Uterus (tissue), 2 donors: ENCODE data around the gene SND1.

Source experiments
- POLR2A ChIP-seq, 2 donors: fragments of 450-650 bp; IDR thresholded peaks; one replicate each; pipeline ENCODE4 v1.6.1; 2016; ENCODE audit warnings: antibody characterized with exemption in 2 of 2, mild to moderate bottlenecking in 1 of 2, moderate library complexity in 1 of 2
- TF ChIP-seq, protein P1 (sequence below), 4 experiments: fragments of 200-600 bp in 2 of 4; fragments of 450-650 bp in 2 of 4; sonication (generic) in 2 of 4; IDR thresholded peaks; one replicate each; pipeline ENCODE4 v1.5.1; 2016 to 2019; ENCODE audit warnings: antibody characterized with exemption in 4 of 4, mild to moderate bottlenecking in 2 of 4, moderate library complexity in 1 of 4

DNA sequence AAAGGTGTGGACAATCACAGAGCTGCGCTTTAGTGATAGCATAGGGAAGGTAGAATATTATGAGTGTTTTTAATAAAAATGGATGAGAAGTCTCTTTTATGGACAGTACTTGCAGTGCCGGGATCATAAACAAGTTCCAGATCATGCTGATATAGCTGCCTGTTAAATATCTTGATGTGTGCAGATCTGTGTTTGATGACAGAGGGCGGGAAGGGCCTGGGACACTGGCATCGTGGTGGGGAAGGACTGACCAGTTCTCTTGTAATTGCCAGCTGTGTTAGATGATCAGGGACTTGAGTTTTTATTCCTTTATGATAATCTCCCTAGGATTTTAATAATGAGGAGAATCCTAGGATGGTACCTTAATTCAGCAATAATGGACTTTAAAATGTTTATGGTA lies 14.6 kb downstream of the SND1 start:
- no peak for TF ChIP-seq POLR2A (IDR thresholded peaks at IDR 0.05)
- TF ChIP-seq, protein P1, sequence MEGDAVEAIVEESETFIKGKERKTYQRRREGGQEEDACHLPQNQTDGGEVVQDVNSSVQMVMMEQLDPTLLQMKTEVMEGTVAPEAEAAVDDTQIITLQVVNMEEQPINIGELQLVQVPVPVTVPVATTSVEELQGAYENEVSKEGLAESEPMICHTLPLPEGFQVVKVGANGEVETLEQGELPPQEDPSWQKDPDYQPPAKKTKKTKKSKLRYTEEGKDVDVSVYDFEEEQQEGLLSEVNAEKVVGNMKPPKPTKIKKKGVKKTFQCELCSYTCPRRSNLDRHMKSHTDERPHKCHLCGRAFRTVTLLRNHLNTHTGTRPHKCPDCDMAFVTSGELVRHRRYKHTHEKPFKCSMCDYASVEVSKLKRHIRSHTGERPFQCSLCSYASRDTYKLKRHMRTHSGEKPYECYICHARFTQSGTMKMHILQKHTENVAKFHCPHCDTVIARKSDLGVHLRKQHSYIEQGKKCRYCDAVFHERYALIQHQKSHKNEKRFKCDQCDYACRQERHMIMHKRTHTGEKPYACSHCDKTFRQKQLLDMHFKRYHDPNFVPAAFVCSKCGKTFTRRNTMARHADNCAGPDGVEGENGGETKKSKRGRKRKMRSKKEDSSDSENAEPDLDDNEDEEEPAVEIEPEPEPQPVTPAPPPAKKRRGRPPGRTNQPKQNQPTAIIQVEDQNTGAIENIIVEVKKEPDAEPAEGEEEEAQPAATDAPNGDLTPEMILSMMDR (IDR thresholded peaks at IDR 0.05), result no peak
